HG03280 (cell line): ENCODE results near the gene OLAH.

ENCODE experiments used
- ATAC-seq: cut with Tn5 transposase; IDR thresholded peaks from one replicate; pipeline ENCODE4 v1.9.1; 2021; ENCODE audit warnings: mild to moderate bottlenecking, moderate library complexity; ENCODE audit not compliant: unreplicated experiment

The OLAH gene

DNA sequence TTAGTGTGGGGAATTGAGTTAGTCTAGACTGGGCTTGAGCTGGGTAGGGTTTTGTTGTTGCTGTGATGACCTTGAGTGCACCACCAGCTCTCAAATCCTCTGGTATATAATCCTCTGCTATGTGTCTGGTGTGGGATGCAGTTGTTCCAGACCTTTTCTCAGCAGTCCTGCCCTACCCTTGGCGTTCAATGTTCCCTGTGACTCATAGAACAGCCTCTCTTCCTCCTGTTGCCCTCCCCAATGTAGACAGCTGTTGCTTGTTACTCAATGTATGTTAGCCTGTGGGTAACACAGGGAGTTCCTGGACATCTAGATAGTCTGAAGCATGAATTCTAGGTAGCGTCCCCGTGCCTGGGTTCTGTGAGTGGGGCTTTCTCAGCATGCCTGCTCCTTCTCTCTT, 25.1 kb downstream of the OLAH start:
- no peak for ATAC-seq

DNA sequence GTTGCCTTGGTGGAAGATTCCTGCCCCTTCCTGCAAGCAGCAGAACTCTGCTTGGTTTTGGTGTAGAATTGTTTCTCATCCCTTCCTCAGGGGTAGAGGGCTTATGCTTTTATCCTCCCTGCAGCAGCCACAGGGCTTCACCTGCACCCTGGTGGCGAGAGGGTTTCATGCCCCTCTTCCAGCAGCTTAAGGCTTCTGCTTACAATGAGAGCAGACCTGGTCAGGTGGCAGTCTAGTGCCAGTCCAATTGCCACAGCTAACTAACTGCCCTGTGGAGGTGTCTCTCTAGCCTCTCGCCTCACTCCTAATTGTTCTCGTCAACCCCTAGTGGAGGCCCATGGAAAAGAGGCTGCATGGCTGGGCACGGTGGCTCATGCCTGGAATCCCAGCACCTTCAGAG, 25.5 kb downstream of the OLAH start:
- no peak for ATAC-seq

DNA sequence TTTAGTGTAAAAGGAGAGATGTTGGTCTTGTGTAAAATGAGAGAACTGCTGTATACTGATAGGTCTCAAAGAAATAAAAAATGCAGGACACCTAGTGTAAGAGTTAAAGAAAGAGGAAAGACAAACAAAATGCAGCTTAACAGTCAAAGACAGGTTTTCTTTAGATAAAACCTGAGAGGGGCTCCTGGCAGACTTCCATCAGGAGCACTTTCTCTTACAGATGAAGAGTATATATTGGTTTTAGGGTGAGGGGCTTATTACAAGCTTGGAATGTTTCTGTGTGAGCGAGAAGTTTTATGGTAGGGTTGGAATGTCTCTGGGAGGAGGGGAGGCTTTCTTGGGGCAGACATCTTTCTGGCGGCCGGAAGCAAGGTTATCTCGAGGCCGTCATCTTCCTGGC, 28.6 kb downstream of the OLAH start:
- ATAC-seq = no peak

DNA sequence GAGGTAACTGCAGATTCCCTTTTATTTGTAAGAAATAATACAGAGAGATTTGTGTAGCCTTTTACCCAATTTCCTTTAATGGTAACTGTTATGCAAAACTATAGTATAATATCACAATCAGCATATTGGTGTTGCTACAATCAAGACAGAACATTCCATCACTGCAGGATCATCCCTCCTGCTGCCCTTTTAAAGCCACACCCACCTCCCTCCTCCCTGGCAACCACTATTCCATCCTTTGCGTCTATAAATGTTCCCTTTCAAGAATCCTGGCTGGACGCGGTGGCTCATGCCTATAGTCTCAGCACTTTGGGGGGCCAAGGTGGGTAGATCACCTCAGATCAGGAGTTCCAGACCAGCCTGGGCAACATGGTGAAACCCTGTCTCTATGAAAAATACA, 31.7 kb downstream of the OLAH start:
- ATAC-seq = no peak

DNA sequence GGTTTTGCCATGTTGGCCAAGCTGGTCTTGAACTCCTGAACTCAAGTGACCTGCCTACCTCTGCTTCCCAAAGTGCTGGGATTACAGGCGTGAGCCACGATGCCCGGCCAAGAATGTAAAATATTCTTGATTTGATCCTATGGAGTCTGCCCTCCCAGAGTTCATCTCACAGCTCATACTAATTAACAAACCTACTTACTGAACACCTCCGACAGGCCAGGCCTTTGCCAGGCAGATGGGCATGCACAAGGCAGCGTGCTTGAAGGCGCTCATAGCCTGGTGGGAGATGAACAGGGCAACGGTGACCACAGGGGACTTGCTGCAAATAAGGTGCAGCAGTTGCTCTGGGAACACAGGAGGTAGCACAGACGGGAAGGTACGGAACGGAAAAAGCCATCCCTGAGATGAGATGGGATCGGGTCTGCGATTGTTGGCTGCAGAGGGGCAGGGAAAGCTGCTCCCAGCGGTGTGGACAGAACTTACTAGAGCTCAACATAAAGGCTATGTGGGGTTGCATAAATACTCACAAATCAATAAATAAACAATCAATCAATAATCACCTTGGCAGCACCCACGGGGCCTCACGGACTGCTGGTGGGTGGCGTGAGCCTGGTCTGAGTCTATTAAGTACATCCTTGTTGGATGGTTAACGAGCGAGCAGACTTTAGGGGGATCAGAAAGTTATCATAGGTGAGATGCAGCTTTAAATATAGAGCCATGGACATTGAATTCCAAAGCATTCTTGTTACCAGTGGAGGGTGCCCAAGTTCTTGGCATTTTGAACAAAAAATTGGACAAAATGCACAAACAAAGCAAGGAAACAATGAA, 40.1 kb downstream of the OLAH start:
- no peak for ATAC-seq

DNA sequence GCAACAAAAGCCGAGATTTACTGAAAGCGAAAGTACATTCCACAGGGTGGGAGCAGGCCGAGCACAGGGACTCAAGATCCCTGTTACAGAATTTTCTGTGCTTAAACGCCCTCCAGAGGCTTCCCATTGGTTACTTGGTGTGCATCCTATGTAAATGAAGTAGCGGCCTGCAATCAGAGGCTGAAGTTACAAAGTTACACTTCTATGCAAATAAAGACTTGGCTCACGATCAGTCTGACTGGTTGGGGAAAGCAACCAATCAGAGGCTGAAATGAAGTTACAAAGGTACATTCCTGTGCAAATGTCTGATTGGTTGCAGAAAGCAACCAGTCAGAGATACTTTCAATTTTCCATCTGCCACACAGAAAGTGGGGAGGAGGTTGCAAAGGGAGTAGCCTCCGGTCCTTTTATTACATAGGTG, 40.8 kb downstream of the OLAH start:
- ATAC-seq = no peak

DNA sequence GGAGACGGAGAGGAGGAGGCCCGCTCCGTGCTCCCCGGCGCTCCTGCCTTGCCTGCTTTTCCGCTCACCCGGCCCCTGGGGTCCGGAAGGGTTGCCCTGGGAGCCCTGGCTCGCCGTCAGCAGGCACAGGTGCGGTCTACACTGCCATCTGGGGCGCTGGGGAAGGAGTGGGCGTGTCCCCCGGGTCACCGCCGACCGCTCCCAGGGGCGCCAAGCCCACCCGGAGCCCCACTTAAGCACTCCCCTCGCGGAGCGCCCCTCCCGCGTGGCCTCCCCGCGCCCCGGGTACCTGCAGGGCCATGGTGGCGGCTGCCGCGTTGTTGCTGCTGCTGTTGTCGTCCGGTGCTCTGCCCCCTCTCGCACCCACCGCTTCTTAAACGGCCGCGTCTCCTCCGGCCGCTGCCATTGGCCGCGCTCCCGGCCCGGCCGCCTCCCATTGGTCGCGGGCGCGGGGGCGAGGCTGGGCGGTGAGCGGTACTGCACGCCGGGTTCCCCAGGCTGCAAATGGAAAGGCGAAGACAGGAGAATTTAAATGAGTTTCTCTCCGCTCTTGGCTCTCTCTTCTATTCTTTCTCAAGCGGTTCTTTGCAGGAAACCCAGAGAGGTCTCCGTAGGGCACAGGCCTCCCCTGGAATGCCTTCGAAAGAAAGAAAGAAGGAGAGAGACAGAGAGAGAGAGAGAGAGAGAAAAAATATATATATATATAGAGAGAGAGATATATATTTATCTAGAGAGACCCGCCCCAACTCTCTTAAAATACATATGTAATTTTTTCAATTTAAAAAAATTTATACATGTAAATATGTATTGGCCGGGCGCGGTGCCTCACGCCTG, 44.9 kb downstream of the OLAH start, which contains the start of gene ACBD7:
ACBD7 (minus strand) TSS at position 349 of the 834 bp plus-strand sequence; CDS start at position 301, 48 bp downstream.
- ATAC-seq = peak; percentile 99

DNA sequence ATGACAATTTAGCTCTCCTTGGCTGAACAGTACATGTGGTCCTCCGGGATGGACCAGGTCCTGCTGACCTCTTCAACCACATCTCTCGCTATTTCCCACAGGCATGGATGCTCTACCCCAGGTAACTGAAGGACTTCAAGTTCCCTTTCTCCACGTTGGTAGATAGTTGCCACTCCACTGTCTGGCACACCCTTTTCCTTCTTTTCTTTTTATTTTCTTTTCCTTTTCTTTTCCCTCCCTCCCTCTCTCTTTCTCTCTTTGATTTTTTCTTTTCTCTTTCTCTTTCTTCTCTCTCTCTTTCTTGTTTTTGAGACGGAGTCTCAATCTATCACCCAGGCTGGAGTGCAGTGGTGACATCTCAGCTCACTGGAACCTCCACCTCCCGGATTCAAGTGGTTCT, 47.7 kb downstream of the OLAH start:
- no peak for ATAC-seq

DNA sequence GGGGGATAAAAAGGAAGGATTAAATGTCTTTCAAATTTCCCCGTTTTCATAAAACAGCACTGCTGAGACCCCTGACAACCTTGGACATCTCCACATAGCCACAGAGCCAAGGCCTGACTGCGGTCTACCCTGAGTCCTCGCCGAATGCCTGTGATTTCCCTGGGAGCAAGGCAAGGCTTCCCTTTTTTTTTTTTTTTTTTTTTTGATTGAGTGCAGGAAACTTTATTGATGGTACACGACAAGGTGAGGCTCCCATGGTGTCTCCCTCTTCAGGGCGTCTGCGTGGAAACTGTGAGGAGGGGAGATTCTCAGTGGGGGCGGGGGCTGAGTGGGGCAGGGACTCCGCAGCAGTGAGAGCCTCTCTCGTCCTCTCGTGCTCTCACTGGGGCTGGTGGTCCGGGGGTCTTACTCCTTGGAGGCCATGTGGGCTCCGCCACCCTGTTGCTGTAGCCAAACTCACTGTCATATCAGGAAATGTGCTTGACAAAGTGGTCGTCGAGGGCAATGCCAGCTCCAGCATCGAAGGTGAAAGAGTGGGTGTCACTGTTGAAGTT, 49.2 kb downstream of the OLAH start:
- ATAC-seq = no peak

DNA sequence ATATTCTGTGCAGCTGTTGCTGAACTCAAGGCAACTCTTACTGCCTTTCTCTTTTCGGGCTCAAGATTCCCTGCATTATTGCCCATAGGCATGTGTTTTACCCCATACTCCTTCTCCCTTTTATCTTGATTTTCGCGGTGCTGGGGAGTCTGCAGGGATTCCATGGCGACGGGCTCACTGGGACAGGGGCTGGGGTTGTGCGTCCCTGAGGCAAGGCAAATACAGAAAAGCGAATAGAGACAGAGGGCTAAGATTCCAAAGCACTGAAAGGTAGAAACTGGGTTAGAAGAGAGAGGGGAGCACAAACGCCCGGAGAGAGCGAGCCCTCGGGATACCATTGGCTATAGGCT, 52.9 kb downstream of the OLAH start:
- ATAC-seq = peak; percentile 16

DNA sequence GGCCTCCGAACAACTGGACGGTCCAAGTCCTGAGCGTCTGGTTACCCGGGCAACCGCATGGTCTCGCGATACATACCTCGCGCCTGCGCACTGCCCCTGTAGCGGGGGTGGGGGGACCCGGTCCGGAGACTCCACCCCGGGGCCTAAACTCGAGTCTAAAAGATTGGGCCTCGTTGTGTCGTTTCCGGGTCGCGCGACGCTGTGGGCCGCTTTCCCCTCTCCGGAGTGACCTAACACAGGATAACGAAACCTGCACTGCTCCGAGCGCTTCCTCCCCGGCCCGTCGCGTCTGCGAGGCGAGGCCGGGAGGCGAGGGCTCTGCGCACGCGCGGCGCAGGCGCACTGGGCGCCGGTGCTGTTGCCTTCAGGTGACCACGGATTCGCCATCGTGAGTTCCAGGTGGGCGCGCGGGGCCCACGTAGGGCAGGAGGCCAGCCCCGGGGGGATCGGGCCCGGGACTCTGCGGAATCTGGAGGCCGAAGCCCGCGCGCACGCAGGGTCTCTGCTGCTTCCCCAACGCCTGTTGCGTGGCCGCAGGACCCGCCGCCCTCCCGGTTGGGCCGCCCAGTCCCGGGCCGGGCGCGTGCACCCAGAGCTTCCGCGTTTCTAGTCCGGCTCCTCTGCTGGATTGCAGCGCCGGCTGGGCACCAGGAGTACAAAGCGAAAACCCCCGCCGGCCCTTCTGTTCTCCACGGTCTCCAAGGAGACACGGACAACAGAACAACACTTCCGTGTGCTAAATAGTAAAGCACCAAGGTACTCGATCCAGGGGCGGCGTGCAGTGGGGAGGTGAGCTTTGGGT, 53.5 kb downstream of the OLAH start, which contains the start of gene RPP38:
RPP38 (plus strand) TSS at position 345 of the 802 bp plus-strand sequence. CDS start 5,960 bp downstream, outside the sequence.
- ATAC-seq = peak; percentile 76

DNA sequence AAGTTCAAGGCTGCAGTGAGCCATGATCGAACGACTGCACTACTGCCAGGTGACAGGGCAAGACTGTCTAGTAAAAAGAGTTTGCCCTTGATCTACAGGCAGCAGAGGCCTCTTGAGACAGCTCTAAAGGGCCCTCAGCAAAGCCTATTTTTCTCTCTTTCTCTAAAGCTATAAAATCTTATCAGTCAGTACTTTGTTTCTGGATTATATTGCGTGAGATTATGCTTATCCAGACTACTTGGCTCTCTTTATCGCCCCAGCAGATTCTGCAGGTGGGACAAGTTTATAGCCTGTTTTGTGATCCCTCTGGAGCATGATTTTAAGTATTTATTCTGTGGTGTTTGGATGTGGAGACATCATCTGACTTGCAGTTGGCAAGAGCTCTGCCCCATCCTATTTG, 56.1 kb downstream of the OLAH start:
- ATAC-seq = no peak

DNA sequence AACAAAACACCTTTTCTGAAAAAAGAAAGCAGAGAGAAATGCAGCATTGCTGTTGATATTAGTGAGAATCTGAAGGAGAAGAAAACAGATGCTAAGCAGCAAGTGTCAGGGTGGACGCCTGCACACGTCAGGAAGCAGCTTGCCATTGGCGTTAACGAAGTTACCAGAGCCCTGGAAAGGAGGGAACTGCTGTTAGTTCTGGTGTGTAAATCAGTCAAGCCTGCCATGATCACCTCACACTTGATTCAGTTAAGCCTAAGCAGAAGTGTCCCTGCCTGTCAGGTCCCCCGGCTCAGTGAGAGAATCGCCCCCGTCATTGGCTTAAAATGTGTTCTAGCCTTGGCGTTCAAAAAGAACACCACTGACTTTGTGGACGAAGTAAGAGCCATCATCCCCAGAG, 59.8 kb downstream of the OLAH start:
- ATAC-seq = no peak

DNA sequence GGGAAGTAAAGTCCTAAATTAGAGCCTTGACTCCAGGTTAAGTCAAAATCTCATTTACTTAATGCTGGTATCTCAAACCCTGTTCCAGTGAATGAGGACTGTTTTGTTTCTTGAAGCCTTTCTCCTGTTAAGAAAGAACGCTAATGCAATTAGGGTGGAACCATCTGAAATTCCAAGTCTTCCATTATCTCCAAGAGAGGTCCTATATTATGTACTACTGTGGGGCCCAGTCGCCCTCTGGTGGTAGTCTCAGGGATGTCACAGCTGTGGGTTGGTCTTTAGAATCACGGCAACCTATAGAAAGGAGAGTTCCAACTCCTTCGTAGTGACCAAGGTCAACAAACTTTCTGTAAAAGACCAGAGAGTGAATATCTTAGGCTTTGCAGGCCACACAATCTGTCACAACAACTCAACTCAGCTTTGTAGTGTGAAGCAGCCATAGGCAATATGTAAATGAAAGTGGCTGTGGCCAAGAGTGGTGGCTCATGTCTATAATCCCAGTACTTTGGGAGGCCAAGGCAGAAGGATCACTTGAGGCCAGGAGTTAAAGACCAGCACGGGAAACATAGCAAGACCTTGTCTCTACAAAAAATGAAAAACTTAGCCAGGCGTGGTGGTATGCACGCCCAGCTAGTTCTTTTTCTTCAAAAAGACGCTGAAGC, 62.7 kb downstream of the OLAH start:
- ATAC-seq = peak; percentile 89

DNA sequence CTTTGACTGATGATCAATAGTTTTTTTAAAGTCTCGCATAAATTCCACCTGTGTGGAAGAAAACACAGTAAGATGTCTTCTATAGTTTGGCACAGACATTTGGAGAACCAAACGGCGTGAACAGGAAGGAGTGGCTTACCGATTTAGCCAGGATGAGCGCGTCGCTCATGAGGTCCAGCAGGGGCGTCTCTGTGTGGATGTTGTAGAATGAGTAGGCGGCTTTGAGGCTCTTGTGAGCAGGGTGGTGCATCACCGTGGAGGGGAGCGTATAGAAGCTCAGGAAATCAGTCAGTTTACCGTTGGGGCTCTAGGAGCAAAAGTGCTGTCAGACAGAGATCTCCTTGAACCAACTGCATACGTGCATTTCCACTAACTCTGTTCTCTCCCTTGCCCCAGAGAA, 68.9 kb downstream of the OLAH start:
- no peak for ATAC-seq

DNA sequence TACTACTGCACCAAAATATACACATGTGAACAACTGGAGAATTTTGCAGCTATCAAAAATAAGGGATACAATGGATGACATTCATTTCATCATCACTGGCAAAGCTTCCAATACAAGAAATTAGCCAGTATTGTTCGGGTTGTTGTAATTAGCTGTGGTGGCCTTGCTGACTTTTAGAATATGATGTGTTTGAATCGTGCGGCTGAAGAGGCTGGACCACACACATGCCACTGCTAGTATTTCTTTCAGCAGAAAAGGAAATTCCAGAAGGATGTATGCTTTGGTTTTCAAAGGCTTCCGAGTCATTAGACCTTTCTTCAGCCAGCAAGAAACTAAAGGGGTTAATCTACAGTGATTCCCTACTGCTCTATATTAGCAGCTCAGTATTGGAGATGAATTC, 70.0 kb downstream of the OLAH start:
- no peak for ATAC-seq

DNA sequence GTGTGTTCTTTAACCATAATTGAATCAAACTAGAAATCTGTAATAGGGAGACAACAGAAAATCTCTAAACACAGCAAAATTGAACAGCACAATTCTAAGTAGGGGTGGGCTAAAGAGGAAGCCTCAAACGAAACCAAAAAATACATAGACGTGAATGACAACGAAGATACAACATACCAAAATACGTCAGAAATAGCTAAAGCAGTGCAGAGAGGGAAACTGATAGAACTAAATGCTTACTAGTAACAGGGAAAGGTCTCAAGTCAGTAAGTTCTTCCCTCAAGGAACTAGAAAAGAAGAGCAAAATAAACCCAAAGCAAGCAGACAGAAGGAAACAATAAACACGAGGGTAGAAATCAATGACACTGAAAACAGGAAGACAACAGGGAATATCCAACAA, 72.5 kb downstream of the OLAH start:
- no peak for ATAC-seq

DNA sequence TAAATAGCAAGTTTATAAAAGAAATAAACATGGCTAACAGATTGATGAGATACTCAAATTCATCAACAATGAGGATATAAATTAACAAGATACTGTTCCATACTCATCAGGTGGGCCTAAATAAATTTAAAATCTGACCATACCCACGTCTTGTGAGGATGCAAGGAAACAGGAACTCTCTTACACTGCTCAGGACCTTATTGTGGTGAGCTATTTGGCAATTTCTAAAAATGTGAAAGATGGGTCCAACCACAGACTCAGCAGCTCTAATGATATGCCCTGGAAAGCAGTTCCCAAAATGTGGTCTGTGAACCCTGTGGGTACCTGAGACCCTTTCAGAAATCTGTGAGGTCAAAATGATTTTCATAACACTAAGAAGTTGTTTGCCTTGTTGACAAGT, 74.9 kb downstream of the OLAH start:
- no peak for ATAC-seq

DNA sequence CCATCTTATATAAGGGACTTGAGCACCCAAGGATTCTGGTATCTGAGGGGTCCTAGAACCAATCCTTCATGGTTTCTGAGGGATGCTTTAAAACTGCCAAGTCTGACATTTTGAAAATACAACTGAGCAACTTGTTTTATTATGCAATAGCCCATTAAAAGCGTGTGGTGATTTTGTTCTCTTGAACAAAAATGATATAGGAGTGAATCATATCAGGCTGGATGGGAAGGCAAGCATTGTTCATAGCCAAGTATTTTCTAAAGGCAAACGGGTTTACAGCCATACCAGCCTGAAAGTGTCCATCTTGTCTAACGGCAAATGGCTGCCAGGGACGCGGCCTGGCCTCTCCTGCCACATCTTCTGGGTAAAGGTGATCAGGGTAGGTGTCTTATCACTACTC, 76.8 kb downstream of the OLAH start:
- no peak for ATAC-seq

DNA sequence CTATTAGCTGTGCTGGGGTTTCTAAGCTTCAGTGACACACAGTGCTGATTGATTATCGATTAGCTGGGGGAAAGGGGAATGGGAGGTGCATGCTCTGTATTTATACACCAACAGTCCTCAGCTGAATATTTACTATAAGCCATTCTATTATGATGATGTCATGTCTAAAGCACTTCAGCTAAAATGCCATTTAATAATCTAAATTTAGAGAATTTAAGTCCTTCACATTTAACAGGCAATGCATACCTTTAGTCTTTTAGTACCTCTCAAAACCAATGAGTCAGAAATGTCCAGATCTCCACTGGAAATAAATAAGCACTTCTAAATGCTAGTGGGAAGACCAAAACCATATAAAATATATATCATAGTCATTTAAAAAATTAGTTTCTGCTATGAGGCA, 78.0 kb downstream of the OLAH start:
- ATAC-seq = no peak
